SU-DHL-6 (cell line): ENCODE measurements around the gene ABCF2.

Experiments
- H2AFZ ChIP-seq: fragments of 200-600 bp; sonication (generic); 2 replicates; pipeline ENCODE4 v1.6.1; 2014; ENCODE audit warnings: low read depth, mild to moderate bottlenecking, moderate library complexity, mixed read lengths, antibody characterized with exemption, low read length; ENCODE audit not compliant: severe bottlenecking
- H3F3A ChIP-seq: fragments of 200-600 bp; shearing (Covaris generic); 2 replicates; pipeline ENCODE4 v1.6.0; 2016; ENCODE audit warnings: antibody characterized with exemption, mild to moderate bottlenecking; ENCODE audit not compliant: insufficient read depth
- H3K27ac ChIP-seq: fragments of 200-600 bp; sonication (generic); 2 replicates; pipeline ENCODE4 v1.5.1; 2016; ENCODE audit warnings: low read depth, mild to moderate bottlenecking, low read length, moderate library complexity, mixed read lengths
- H3K27me3 ChIP-seq: fragments of 200-600 bp; sonication (generic), shearing (Covaris generic); 2 replicates; pipeline ENCODE4 v1.6.0; 2014; ENCODE audit warnings: mild to moderate bottlenecking, low read length
- H3K36me3 ChIP-seq: fragments of 200-600 bp; sonication (generic); 2 replicates; pipeline ENCODE4 v1.6.1; 2014; ENCODE audit warnings: mild to moderate bottlenecking, low read length, mixed read lengths
- H3K4me2 ChIP-seq: fragments of 300-600, 200-600 bp; shearing (Covaris generic), sonication (generic); 2 replicates; pipeline ENCODE4 v1.6.0; 2014; ENCODE audit warnings: low read length, low read depth, mild to moderate bottlenecking; ENCODE audit not compliant: poor library complexity, severe bottlenecking
- H3K4me3 ChIP-seq: fragments of 200-600 bp; sonication (generic); 2 replicates; pipeline ENCODE4 v1.5.1; 2014; ENCODE audit warnings: antibody characterized with exemption, low read length, mild to moderate bottlenecking, mixed read lengths; ENCODE audit not compliant: insufficient read depth, poor library complexity, severe bottlenecking
- H3K79me2 ChIP-seq: fragments of 200-600 bp; sonication (generic); 2 replicates; pipeline ENCODE4 v1.6.1; 2014; ENCODE audit warnings: mild to moderate bottlenecking, low read length, moderate library complexity; ENCODE audit not compliant: insufficient read depth
- H3K9ac ChIP-seq: fragments of 200-600 bp; sonication (generic); 2 replicates; pipeline ENCODE4 v1.7.0; 2014; ENCODE audit warnings: mild to moderate bottlenecking, low read length
- H3K9me2 ChIP-seq: fragments of 200-600 bp; sonication (generic); replicated peaks from 2 replicates; pipeline ENCODE4 v1.6.1; 2014; ENCODE audit warnings: low read length; ENCODE audit not compliant: insufficient read depth
- H3K9me3 ChIP-seq: fragments of 200-600 bp; sonication (generic); 2 replicates; pipeline ENCODE4 v1.6.1; 2014; ENCODE audit warnings: low read length, mixed read lengths; ENCODE audit not compliant: insufficient read depth
- H4K20me1 ChIP-seq: fragments of 200-600 bp; sonication (generic); 2 replicates; pipeline ENCODE4 v1.6.1; 2014; ENCODE audit warnings: low read depth, mild to moderate bottlenecking, antibody characterized with exemption, low read length, moderate library complexity, mixed read lengths
- EZH2phosphoT487 ChIP-seq: fragments of 200-600 bp; sonication (generic), shearing (Covaris generic); conservative IDR thresholded peaks from 2 replicates; pipeline ENCODE4 v1.6.1; 2018; ENCODE audit warnings: mild to moderate bottlenecking, antibody characterized with exemption, low read length, moderate library complexity, mixed read lengths
- TF ChIP-seq, protein P1 (sequence below): fragments of 200-600 bp; sonication (generic); IDR thresholded peaks from one replicate; pipeline ENCODE4 v1.5.1; 2017; ENCODE audit warnings: antibody characterized with exemption, mild to moderate bottlenecking, low read length, moderate library complexity; ENCODE audit not compliant: insufficient read depth, poor library complexity, severe bottlenecking

ABCF2 gene

DNA sequence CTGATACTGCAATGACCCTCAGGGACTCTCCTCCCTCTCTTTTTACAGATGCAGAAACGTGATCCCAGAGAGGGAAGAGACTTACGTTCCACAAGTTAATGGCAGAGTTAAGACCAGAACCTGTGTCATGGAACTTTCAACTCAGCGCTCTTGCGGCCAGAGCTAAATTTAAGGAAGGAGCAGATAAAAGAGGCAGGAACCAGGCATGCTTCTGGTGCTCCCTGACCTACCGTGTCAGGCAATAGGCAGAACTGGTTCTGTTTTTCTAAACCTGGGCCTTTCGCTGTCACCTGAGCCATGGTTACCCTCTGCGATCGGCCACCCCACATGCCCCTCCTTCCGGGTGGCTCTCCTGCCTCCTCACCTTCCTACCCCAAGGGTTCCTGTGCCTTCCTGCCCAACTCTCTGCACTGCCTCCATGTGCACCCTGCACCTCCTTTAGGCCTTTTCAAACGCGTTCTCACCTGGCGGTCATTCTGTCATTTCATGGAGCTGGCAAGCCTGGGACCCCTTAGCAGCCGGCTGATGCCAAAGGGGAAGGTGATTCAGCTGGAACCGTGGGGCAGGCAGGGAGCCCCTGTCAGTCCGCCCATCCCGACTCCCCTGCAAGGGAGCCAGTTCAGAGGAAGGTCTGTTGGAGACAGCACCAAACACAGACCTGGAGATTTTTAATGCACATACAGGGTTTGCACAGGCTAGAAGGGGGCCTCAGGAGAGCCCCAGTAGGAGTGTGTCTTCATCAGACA, 51.8 kb downstream of the ABCF2 start:
- TF ChIP-seq, protein P1, sequence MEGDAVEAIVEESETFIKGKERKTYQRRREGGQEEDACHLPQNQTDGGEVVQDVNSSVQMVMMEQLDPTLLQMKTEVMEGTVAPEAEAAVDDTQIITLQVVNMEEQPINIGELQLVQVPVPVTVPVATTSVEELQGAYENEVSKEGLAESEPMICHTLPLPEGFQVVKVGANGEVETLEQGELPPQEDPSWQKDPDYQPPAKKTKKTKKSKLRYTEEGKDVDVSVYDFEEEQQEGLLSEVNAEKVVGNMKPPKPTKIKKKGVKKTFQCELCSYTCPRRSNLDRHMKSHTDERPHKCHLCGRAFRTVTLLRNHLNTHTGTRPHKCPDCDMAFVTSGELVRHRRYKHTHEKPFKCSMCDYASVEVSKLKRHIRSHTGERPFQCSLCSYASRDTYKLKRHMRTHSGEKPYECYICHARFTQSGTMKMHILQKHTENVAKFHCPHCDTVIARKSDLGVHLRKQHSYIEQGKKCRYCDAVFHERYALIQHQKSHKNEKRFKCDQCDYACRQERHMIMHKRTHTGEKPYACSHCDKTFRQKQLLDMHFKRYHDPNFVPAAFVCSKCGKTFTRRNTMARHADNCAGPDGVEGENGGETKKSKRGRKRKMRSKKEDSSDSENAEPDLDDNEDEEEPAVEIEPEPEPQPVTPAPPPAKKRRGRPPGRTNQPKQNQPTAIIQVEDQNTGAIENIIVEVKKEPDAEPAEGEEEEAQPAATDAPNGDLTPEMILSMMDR = no peak
- no peak for TF ChIP-seq EZH2phosphoT487
- Histone ChIP-seq H3K27me3 (no peaks in the 10 kb centered on the region), H2AFZ (no peak overlapping the region), H4K20me1 (no peaks in the 10 kb centered on the region), H3K9me2 (no peaks in the 10 kb centered on the region), H3K9ac (no peak overlapping the region), H3K79me2 (no peaks in the 10 kb centered on the region), H3K27ac (no peak overlapping the region), H3K4me3 (no peak overlapping the region), H3K4me2 (no peak overlapping the region), H3K36me3 (no peaks in the 10 kb centered on the region), H3K9me3 (no peaks in the 10 kb centered on the region), H3F3A (no peaks in the 10 kb centered on the region)

DNA sequence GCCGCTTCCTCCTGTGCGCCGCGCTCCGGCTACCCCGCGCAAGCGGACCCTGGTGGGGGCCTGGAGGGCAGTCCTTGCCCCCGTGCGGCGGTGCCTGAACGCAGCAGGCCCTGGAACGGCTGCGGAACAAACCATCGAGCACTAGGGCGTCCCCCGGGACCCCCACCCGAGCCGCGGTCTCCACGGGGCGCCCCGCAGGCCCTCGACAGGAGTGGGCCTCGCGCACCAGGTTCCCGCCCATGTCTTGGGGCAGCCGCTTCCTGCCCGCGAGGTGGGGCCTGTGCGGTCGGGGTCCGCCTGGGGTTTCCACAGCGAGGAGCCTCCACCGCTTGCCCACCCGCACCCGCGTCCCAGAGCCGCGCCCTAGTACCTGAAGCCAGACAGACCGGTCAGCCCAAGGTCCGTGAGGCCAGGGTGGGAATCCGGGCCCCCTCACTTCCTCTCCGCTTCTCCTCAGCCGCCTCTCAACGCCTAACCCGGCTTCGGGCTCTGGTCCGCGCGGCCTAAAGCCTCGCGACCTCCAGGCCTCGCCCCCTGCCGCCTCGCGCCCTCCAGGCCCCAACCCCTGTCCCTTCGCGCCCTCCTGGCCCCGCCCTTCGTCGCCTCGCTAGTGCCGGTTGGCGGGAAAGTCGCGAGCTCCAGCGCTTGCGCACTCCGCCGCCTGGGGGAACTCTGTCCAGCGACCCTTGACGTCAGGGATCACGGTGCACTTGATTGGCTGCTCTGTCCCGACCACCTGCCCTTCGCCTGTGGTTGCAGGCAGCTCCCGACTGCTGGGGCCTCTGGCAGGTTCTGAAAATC, 52.6 kb downstream of the ABCF2 start:
- H3K36me3 ChIP-seq = no peaks in the 10 kb centered on the region
- H3K9ac ChIP-seq = no peak overlapping the region
- H3K27ac ChIP-seq = no peak overlapping the region
- H3K4me3 ChIP-seq = no peak overlapping the region
- no peaks in the 10 kb centered on the region for H4K20me1 ChIP-seq
- H3K79me2 ChIP-seq = no peaks in the 10 kb centered on the region
- H2AFZ ChIP-seq = no peak overlapping the region
- H3K9me2 ChIP-seq = no peaks in the 10 kb centered on the region
- no peak overlapping the region for H3K4me2 ChIP-seq
- H3K27me3 ChIP-seq = no peaks in the 10 kb centered on the region
- no peaks in the 10 kb centered on the region for H3F3A ChIP-seq
- TF ChIP-seq EZH2phosphoT487 = no peak
- TF ChIP-seq, protein P1 = no peak
- no peaks in the 10 kb centered on the region for H3K9me3 ChIP-seq

DNA sequence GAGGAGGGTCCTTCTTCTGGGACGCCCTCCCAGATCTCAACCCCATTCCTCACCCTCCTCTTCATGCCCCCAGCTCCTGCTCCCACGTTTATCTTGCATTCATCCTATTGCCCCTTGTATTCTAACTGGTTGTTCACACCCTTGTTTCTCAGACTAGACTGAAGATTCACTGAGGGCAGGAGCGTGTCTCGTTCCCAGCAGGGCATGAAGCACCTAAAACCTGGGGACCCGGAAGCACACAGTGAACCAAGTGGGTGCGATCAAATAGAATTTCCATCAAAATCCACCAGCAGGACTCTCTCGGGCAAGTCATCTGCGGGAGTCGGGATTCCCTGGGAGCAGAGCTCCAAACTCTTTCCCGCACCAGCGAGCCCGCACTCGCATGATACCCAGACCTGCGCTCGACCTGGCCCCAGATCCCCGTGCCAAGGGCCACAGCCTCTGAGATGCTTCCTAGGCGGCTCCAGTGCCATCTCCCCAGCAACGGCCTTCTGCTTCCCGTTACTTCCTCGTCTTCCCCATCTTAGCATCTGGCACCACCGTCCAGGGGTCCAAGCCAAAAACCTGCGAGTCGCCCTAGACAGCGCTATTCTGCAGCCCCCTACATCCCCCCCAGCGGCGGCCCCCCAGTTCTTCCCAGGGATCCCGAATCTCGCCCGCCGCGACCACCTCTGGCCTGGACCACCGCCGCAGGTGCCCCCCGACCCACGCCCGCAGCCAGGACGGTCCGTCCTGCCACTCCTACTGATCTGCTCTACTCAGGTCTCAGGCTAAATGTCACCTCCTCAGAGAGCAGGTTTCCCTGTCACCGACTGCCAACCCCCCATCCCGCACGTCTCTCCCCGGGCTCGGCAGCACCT, 53.4 kb downstream of the ABCF2 start:
- Histone ChIP-seq H3K4me2 (no peak overlapping the region), H3F3A (no peaks in the 10 kb centered on the region), H3K36me3 (no peaks in the 10 kb centered on the region), H3K4me3 (no peak overlapping the region), H3K9me3 (no peaks in the 10 kb centered on the region), H2AFZ (no peak overlapping the region), H3K9me2 (no peaks in the 10 kb centered on the region), H3K27me3 (no peaks in the 10 kb centered on the region), H3K79me2 (no peaks in the 10 kb centered on the region), H3K27ac (no peak overlapping the region), H4K20me1 (no peaks in the 10 kb centered on the region), H3K9ac (no peak overlapping the region)
- TF ChIP-seq EZH2phosphoT487 = no peak
- TF ChIP-seq, protein P1 = no peak
